B cell (primary cell): ENCODE measurements around the gene KRT222. TPM values are rescaled to one million over a fixed set of nuclear protein-coding genes. Genes with fewer than 3 reads are reported as not detected.

Source experiments
- ATAC-seq: fragments of 200-7000 bp; cut with Tn5 transposase; one replicate; pipeline ENCODE4 v1.10.0; 2021; ENCODE audit warnings: low read depth, mild to moderate bottlenecking, moderate number of reproducible peaks, moderate library complexity
- CTCF ChIA-PET: fragments of 350-600 bp; sonication (Branson Sonifier 250); formaldehyde crosslinking; loops from one replicate; lab custom pipeline; 2021; ENCODE audit warnings: antibody characterized with exemption, inconsistent platforms; lab: Charles Lee
- POLR2A ChIA-PET: fragments of 350-600 bp; sonication (Branson Sonifier 250); formaldehyde crosslinking; loops from one replicate; lab custom pipeline; 2021; ENCODE audit warnings: antibody characterized with exemption; lab: Charles Lee
- DNase-seq: peaks from one replicate; pipeline ENCODE4 v3.0.0; 2013
- H2AFZ ChIP-seq: 2 replicates; pipeline ENCODE4 v1.6.1; 2012; ENCODE audit warnings: mild to moderate bottlenecking, low read depth, low read length; ENCODE audit not compliant: insufficient read depth, poor library complexity, severe bottlenecking
- H3K27ac ChIP-seq, 2 donors: 1 replicate in 1 of 2; 2 replicates in 1 of 2; pipeline ENCODE4 v1.5.1; 2012 to 2013; ENCODE audit warnings: low read length in 2 of 2, mild to moderate bottlenecking in 2 of 2, moderate library complexity in 1 of 2
- H3K27me3 ChIP-seq, 4 experiments: fragments of 200-600 bp in 1 of 4; sonication (generic) in 1 of 4; replicated peaks in 1 of 4; 1 replicate in 2 of 4; 2 replicates in 2 of 4; pipeline versions ENCODE4 v1.6.1 to v1.7.0; 2013 to 2016; ENCODE audit warnings: low read length in 3 of 4, mild to moderate bottlenecking in 2 of 4, mixed read lengths in 1 of 4, moderate library complexity in 1 of 4; ENCODE audit not compliant: insufficient read depth in 4 of 4, control insufficient read depth in 3 of 4; ENCODE audit errors: control extremely low read depth in 1 of 4
- H3K36me3 ChIP-seq, 2 experiments: replicated peaks in 1 of 2; 1 replicate in 1 of 2; 2 replicates in 1 of 2; pipeline versions ENCODE4 v1.6.1 to v1.7.1; 2013; ENCODE audit warnings: low read length in 1 of 2; ENCODE audit not compliant: insufficient read depth in 2 of 2, control insufficient read depth in 1 of 2; ENCODE audit errors: control extremely low read depth in 1 of 2, extremely low read depth in 1 of 2
- H3K4me1 ChIP-seq, 2 donors: fragments of 200-600 bp in 1 of 2; sonication (generic) in 1 of 2; 1 replicate in 1 of 2; 2 replicates in 1 of 2; pipeline versions ENCODE4 v1.5.1 to v1.6.1; 2013 to 2017; ENCODE audit warnings: low read length in 2 of 2; ENCODE audit not compliant: control insufficient read depth in 2 of 2, insufficient read depth in 2 of 2
- H3K4me2 ChIP-seq: replicated peaks from 2 replicates; pipeline ENCODE3; 2012; ENCODE audit warnings: mild to moderate bottlenecking, low read depth, low read length; ENCODE audit not compliant: poor library complexity, severe bottlenecking
- H3K4me3 ChIP-seq, 5 experiments: fragments of 200-600 bp in 1 of 5; sonication (generic) in 1 of 5; 1 replicate in 3 of 5; 2 replicates in 2 of 5; pipeline versions ENCODE4 v1.5.1 to v1.7.0; 2011 to 2016; ENCODE audit warnings: low read length in 4 of 5, mild to moderate bottlenecking in 4 of 5, low read depth in 2 of 5, control low read depth in 1 of 5, moderate library complexity in 1 of 5; ENCODE audit not compliant: insufficient read depth in 1 of 5; ENCODE audit errors: control extremely low read depth in 1 of 5, extremely low read depth in 1 of 5
- H3K79me2 ChIP-seq: fragments of 200-600 bp; sonication (generic); one replicate; pipeline ENCODE4 v1.6.0; 2016; ENCODE audit warnings: low read length; ENCODE audit not compliant: control insufficient read depth, insufficient read depth
- H3K9ac ChIP-seq: fragments of 200-600 bp; sonication (generic); 2 replicates; pipeline ENCODE4 v1.6.1; 2017; ENCODE audit warnings: mild to moderate bottlenecking, low read length, moderate library complexity
- H3K9me3 ChIP-seq, 3 donors: one replicate each; pipeline versions ENCODE4 v1.6.1 to v1.7.1; 2013; ENCODE audit warnings: low read length in 2 of 3; ENCODE audit not compliant: control insufficient read depth in 2 of 3, insufficient read depth in 1 of 3; ENCODE audit errors: control extremely low read depth in 1 of 3
- H4K20me1 ChIP-seq: 2 replicates; pipeline ENCODE4 v1.6.0; 2012; ENCODE audit warnings: mild to moderate bottlenecking, low read length; ENCODE audit not compliant: insufficient read depth, control insufficient read depth, poor library complexity, severe bottlenecking
- H3K27ac Mint-ChIP-seq: one replicate; pipeline ENCODE4 v1.8.0; 2021; ENCODE audit warnings: mixed read lengths
- H3K27me3 Mint-ChIP-seq: one replicate; pipeline ENCODE4 v1.8.0; 2021; ENCODE audit warnings: mixed read lengths
- H3K4me1 Mint-ChIP-seq: one replicate; pipeline ENCODE4 v1.8.0; 2021; ENCODE audit warnings: mixed read lengths
- H3K4me3 Mint-ChIP-seq: one replicate; pipeline ENCODE4 v1.8.0; 2021; ENCODE audit warnings: mixed read lengths
- H3K9me3 Mint-ChIP-seq: one replicate; pipeline ENCODE4 v1.8.0; 2022; ENCODE audit warnings: mixed read lengths; ENCODE audit not compliant: insufficient read depth
- EZH2 ChIP-seq: IDR thresholded peaks from 2 replicates; pipeline ENCODE4 v1.6.1; 2012; ENCODE audit warnings: borderline replicate concordance, low read depth, mild to moderate bottlenecking, moderate library complexity, low read length; ENCODE audit not compliant: insufficient read depth, poor library complexity, severe bottlenecking
- WGBS: methylation state at CpG from one replicate; pipeline ENCODE4 v1.1.5; 2013; ENCODE audit warnings: missing lambda C conversion rate; ENCODE audit not compliant: insufficient coverage; 5-methylcytosine and 5-hydroxymethylcytosine counted together
- intact Hi-C: fragments of 100-400 bp; cut with micrococcal nuclease; formaldehyde crosslinking; loops from one replicate; pipeline ENCODE4 v1.10.0; 2022
- polyA plus RNA-seq: library from polyadenylated mRNA; depleted of rRNA; stranded (reverse); fragments of >200 nt; gene quantifications from 2 replicates; pipeline ENCODE4 v1.2.3, GENCODE V29; 2012
- total RNA-seq, 2 donors: library from RNA; stranded (reverse); fragments of 120-200 nt in 1 of 2; gene quantifications; 1 replicate in 1 of 2; 2 replicates in 1 of 2; pipeline versions ENCODE4 v1.2.3 to v1.2.4, GENCODE V29; 2013 to 2022
- TF ChIP-seq, protein P1 (sequence below): fragments of 200-600 bp; IDR thresholded peaks from one replicate; pipeline ENCODE4 v1.8.0; 2022; ENCODE audit warnings: antibody characterized with exemption, mild to moderate bottlenecking

KRT222 gene
- total and polyA plus RNA-seq, 2 donors (not counting 1 experiment from before 2014, with no cell fraction given) = not detected

DNA sequence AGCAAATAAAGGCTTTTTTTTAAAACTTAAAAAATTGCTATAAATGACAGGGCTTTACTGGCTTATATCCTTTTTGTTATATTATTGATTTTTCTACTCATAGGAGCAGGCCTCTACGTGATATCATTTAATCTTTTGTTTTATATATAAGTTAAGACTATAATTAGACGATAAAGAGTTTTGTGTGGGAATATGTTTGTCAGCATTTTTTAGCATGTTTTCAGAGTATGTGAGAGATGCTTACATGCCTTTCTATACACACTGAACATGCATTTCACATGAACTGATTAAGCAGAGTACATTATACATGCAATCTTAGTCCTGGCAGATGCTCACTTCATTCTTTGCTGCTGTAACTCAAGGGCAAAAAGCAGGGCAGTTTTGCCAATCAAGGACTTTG, 7.7 kb upstream of the KRT222 start:
- TF ChIP-seq, protein P1, sequence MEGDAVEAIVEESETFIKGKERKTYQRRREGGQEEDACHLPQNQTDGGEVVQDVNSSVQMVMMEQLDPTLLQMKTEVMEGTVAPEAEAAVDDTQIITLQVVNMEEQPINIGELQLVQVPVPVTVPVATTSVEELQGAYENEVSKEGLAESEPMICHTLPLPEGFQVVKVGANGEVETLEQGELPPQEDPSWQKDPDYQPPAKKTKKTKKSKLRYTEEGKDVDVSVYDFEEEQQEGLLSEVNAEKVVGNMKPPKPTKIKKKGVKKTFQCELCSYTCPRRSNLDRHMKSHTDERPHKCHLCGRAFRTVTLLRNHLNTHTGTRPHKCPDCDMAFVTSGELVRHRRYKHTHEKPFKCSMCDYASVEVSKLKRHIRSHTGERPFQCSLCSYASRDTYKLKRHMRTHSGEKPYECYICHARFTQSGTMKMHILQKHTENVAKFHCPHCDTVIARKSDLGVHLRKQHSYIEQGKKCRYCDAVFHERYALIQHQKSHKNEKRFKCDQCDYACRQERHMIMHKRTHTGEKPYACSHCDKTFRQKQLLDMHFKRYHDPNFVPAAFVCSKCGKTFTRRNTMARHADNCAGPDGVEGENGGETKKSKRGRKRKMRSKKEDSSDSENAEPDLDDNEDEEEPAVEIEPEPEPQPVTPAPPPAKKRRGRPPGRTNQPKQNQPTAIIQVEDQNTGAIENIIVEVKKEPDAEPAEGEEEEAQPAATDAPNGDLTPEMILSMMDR = no peak
- no peak for TF ChIP-seq EZH2
- no peaks in the 10 kb centered on the region for H3K4me1 Mint-ChIP-seq
- WGBS = no CpG with 5 or more reads among the region's 2 CpGs
- Histone ChIP-seq H3K9ac (no peak overlapping the region), H3K4me3 (no peak overlapping the region), H3K4me1 (no peaks in the 10 kb centered on the region), H3K36me3 (no peaks in the 10 kb centered on the region), H3K79me2 (no peaks in the 10 kb centered on the region), H4K20me1 (no peaks in the 10 kb centered on the region), H2AFZ (no peak overlapping the region), H3K27me3 (peaks cover 0 to 11% (median 8%) of the 10 kb centered on the region in 4 experiments), H3K9me3 (no peaks in the 10 kb centered on the region), H3K4me2 (no peak overlapping the region), H3K27ac (no peak overlapping the region)
- no peak overlapping the region for H3K4me3 Mint-ChIP-seq
- no peak overlapping the region for H3K27ac Mint-ChIP-seq
- no peaks in the 10 kb centered on the region for H3K9me3 Mint-ChIP-seq
- ATAC-seq = no peak
- DNase-seq = no peak
- POLR2A ChIA-PET = no interaction called here
- H3K27me3 Mint-ChIP-seq = peaks cover 36% of the 10 kb centered on the region
- intact Hi-C loops = no loop called here
- CTCF ChIA-PET = no interaction called here

DNA sequence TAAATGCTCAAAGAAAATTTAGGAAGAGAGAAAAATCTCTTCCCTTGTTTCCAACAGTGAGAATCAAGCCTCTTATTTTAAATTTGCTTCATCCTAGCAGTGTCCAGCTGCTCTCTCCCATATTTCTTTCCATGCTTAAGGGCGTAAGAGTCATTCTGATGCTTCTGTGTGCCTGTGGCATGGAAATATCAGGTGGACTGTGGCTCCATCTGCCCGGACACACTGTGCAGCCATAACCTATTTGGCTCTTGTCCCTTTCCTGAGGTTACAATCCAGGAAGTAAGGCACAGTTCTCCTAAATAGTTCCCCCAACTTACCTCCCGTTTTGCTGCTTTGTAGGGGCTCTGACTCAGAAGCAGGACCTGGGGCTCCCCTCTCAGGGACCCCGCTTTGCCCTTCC, 6.3 kb upstream of the KRT222 start:
- Histone ChIP-seq H3K9me3 (no peaks in the 10 kb centered on the region), H3K4me3 (no peak overlapping the region), H2AFZ (no peak overlapping the region), H4K20me1 (no peaks in the 10 kb centered on the region), H3K79me2 (no peaks in the 10 kb centered on the region), H3K4me1 (no peaks in the 10 kb centered on the region), H3K36me3 (no peaks in the 10 kb centered on the region), H3K4me2 (no peak overlapping the region), H3K27me3 (peaks cover 0 to 5% (median 5%) of the 10 kb centered on the region in 4 experiments), H3K9ac (no peak overlapping the region), H3K27ac (no peak overlapping the region)
- Mint-ChIP-seq H3K27me3 (peaks cover 29% of the 10 kb centered on the region), H3K27ac (no peak overlapping the region), H3K9me3 (no peaks in the 10 kb centered on the region), H3K4me3 (no peak overlapping the region), H3K4me1 (no peaks in the 10 kb centered on the region)
- ChIA-PET POLR2A (no interaction called here), CTCF (no interaction called here)
- WGBS = 25% methylated on average over 1 of the region's 4 CpGs
- intact Hi-C loops = no loop called here
- no peak for TF ChIP-seq EZH2
- TF ChIP-seq, protein P1 = no peak
- DNase-seq (no peak), ATAC-seq (no peak)
